ENCODE results near the gene HOXC13.

Gene HOXC13

DNA sequence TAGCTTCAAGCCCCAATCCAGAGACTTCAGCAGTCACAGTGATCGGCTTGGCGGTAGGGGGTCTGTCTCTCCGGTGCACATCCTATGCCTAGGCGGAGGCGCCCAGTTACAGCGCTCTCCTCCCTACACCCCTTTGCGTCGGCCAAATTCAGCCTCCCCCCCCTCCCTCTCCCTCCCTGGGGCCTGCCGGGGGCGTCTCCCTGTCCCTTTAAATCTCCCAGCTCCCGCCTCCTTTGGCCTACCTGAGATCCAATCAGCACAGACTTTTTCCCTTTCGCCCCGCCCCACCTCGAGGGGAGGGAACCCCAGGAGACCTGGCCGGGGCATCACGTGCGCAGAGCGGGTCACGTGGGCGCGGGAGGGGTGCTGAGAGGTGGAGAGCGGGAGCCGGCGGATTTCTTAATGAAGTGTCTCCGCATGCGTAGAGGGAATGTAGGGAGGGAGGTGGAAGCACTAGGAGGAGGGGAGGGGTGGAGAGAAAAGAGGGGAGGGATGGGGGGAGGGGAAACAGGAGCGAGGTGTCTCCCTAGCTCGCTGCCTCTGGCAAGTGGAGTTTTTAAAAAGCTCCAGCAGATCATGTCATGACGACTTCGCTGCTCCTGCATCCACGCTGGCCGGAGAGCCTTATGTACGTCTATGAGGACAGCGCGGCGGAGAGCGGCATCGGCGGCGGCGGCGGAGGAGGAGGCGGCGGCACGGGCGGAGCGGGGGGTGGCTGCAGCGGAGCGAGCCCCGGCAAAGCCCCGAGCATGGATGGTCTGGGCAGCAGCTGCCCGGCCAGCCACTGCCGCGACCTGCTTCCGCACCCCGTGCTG, at the start of gene HOXC13:
Gene HOXC13, plus strand, starts transcription at position 506 of the 815 bp plus-strand sequence. Its CDS starts 76 bp downstream, at position 582.
- DNase-seq: peak; percentile 55

GRCh38 chr12:53890081-53890480, 48.5 kb upstream of the HOXC13 start:
- DNase-seq: no peak

GRCh38 chr12:53892762-53893395, 45.8 kb upstream of the HOXC13 start:
- DNase-seq: no peak

DNA sequence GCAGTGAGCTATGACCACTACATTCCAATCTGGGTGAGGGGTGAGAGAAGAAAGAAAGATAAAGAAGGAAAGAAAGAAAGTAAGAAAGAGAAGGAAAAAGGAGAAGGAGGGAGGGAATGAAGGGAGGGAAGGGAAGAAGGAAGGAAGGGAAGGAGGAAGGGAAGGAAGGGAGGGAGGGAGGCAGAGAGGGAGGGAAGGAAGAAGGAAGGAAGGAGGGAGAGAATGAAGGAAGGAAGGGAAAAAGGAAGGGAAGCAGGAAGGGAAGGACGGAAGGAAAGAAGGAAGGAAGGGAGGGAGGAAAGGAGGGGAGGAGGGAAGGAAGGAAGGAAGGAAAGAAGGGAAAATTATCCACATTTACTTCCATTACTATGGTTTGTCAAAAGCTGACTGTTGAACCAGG, 39.4 kb upstream of the HOXC13 start:
- DNase-seq: no peak

- no peak for DNase-seq
Measured at GRCh38 chr12:53907103-53907502, 31.5 kb upstream of the HOXC13 start.

- DNase-seq: no peak
Measured at GRCh38 chr12:53916788-53917655, 21.6 kb upstream of the HOXC13 start.

DNA sequence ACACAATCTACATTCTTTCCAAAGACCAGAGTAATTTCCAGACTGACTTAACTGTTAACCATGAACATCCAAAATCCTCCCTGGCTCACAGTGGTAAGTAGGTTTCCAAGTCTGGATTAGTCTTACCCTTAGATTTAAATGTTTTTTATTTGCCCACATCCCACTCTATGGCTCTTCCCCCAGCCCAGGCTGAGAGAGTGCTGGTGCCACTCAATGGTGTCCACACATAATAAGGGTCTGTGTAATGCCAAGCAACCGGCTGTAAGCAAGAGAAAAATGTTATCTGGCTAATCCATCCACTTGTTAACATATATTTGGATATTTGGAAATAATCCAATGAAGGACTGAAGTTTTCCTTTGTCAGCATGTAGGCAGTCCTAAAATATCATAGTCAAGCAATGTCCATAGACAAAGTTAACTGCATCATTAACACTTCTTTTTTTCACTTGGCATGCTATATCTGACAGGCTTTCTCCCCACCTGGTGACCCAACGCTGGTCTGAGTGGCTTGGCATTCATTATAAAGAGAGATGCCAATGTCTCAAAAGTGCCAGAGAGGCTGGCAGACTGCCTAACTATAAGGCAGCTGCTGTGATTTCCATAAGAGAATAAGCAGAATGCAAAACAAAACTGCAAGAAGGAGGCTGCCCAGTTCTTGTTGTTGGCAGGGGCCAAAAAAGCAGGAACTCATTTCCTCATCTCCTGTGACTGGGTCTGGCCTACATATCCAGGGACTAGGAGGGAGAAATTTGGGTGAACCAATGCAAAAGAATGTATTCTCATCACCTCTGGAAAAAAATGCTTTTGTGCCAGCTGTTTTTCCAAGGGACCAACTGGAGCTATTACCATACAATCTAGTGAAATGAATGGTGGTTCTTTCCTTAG, 13.9 kb upstream of the HOXC13 start:
- DNase-seq: no peak

DNA sequence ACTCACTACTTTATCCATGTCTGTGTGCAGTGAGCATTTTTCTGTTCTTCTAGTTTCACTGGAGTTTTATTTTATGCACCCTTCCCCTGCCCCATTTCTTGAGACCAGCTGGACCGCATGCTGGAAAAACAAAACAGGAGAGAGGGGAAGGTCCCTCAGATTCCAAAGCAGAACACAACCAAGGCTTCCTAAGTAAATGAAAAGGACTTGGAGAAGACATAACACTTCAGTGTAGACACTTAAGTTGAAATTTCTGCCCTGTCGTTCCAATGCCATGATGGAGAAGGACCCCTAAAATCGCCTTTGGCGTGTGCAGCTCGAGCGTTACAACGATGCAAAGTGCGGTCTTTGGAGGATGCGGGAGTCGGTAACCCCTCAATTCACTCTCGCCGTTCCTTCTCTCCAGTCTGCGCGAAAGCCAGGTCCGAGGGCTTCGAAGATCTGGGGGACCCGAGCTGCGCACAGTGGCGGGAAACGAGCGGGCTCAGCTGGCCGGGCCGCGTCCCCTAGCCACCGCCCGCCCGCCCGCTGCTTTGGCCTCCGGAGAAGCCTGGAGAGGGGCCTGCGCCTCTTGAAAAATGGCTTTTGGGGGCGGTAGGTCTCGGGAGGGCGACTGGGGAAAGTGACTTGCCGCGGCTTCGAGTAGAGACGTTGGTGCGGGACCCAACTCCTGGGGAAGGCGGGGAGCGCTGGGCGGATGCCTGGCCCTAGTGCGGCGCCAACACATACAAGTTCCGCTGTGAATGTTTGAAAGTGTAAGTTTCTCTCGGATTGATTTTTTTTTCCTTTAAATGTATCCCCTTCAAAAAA, 11.2 kb upstream of the HOXC13 start:
- no peak for DNase-seq

GRCh38 chr12:53928054-53928835, 10.4 kb upstream of the HOXC13 start:
- DNase-seq: no peak

GRCh38 chr12:53929527-53929926, 9.1 kb upstream of the HOXC13 start:
- DNase-seq: no peak

GRCh38 chr12:53930591-53931255, 7.9 kb upstream of the HOXC13 start:
- no peak for DNase-seq

- DNase-seq: no peak
Measured at GRCh38 chr12:53931844-53932581, 6.6 kb upstream of the HOXC13 start.

- no peak for DNase-seq
Measured at GRCh38 chr12:53932915-53933314, 5.7 kb upstream of the HOXC13 start.

- no peak for DNase-seq
Measured at GRCh38 chr12:53935383-53936341, 3.0 kb upstream of the HOXC13 start.

DNA sequence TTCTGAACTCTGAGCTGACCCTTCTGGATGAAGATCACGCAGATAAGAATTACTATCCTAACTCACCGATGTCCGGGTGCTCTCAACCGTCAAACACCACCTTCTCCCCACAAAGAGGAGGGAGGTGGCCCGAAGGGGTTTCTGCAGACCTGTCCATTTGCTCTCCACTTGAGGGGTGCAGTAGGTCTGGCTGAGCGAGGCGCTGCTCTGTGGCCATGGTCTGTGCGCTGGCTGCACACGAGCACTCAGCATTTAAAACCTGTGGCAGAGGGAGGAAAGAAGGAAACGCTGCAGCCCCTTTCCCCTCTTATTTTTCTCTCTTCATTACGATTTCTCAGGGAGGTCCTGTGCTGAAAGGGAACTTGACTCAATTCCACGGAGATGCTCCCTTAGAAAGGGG, 1.5 kb upstream of the HOXC13 start:
- DNase-seq: no peak

GRCh38 chr12:53937596-53938325, 870 bp upstream of the HOXC13 start:
- DNase-seq: no peak

Data from NCI-H2029 (cell line).